ENCODE measurements around the gene PNMA8A. TPM values are rescaled to one million over a fixed set of nuclear protein-coding genes. Genes with fewer than 3 reads are reported as not detected.

PNMA8A gene
- total RNA-seq, 1 experiment from 2014 or later = not detected

GRCh38 chr19:46511237-46511636 is 39.9 kb upstream of the PNMA8A start:
- H4K20me1 ChIP-seq (ENCODE audit: insufficient read depth) = no peaks in the 10 kb centered on the region
- no peak overlapping the region for H3K9ac ChIP-seq (ENCODE audit: low read length)
- no peaks in the 10 kb centered on the region for H3K9me2 ChIP-seq (ENCODE audit: insufficient read depth)
- ATAC-seq = no peak
- no peak overlapping the region for H3K27ac ChIP-seq (ENCODE audit: low read depth, low read length)
- H3K9me3 ChIP-seq (ENCODE audit: control insufficient read depth in 1 of 2, insufficient read depth in 1 of 2, low read depth in 1 of 2, low read length in 2 of 2) = no peaks in the 10 kb centered on the region
- DNase-seq (ENCODE audit: low read depth, low spot score) = no peak
- no peaks in the 10 kb centered on the region for H3K79me2 ChIP-seq (ENCODE audit: insufficient read depth, low read length)
- POLR2A ChIA-PET = no interaction called here
- no peak overlapping the region for H3K4me2 ChIP-seq (ENCODE audit: low read length)
- H3K36me3 ChIP-seq (ENCODE audit: control insufficient read depth in 1 of 2, insufficient read depth in 2 of 2, low read length in 2 of 2) = no peaks in the 10 kb centered on the region
- CTCF ChIA-PET = interaction anchor here (1.1 to 3.7 kb wide), 3 partner anchors 111 to 230 kb away, joined by 4 to 18 read pairs (median 7); no protein-coding TSS in a partner anchor
- TF ChIP-seq, protein P1, sequence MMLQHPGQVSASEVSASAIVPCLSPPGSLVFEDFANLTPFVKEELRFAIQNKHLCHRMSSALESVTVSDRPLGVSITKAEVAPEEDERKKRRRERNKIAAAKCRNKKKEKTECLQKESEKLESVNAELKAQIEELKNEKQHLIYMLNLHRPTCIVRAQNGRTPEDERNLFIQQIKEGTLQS (IDR thresholded peaks at IDR 0.05) = no peak
- TF ChIP-seq, protein P2, sequence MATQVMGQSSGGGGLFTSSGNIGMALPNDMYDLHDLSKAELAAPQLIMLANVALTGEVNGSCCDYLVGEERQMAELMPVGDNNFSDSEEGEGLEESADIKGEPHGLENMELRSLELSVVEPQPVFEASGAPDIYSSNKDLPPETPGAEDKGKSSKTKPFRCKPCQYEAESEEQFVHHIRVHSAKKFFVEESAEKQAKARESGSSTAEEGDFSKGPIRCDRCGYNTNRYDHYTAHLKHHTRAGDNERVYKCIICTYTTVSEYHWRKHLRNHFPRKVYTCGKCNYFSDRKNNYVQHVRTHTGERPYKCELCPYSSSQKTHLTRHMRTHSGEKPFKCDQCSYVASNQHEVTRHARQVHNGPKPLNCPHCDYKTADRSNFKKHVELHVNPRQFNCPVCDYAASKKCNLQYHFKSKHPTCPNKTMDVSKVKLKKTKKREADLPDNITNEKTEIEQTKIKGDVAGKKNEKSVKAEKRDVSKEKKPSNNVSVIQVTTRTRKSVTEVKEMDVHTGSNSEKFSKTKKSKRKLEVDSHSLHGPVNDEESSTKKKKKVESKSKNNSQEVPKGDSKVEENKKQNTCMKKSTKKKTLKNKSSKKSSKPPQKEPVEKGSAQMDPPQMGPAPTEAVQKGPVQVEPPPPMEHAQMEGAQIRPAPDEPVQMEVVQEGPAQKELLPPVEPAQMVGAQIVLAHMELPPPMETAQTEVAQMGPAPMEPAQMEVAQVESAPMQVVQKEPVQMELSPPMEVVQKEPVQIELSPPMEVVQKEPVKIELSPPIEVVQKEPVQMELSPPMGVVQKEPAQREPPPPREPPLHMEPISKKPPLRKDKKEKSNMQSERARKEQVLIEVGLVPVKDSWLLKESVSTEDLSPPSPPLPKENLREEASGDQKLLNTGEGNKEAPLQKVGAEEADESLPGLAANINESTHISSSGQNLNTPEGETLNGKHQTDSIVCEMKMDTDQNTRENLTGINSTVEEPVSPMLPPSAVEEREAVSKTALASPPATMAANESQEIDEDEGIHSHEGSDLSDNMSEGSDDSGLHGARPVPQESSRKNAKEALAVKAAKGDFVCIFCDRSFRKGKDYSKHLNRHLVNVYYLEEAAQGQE (IDR thresholded peaks at IDR 0.05; ENCODE audit: low read depth) = no peak
- no peak for TF ChIP-seq POLR2A (IDR thresholded peaks at IDR 0.05; ENCODE audit: borderline replicate concordance, extremely low read depth, insufficient read depth, insufficient read length)
- TF ChIP-seq ZNF274 (IDR thresholded peaks at IDR 0.05; ENCODE audit: low read depth, low read length) = no peak
- no peak for TF ChIP-seq ELF1 (IDR thresholded peaks at IDR 0.05; ENCODE audit: borderline replicate concordance, low read depth)
- TF ChIP-seq CBX3 (IDR thresholded peaks at IDR 0.05; ENCODE audit: low read depth) = no peak
- TF ChIP-seq EGR1 (IDR thresholded peaks at IDR 0.05; ENCODE audit: low read depth) = no peak
- no peak for TF ChIP-seq EZH2 (IDR thresholded peaks at IDR 0.05)
- no peak for TF ChIP-seq MAX (IDR thresholded peaks at IDR 0.05)
- no peak for TF ChIP-seq TCF7L2 (IDR thresholded peaks at IDR 0.05; ENCODE audit: borderline replicate concordance, extremely low read depth, insufficient read depth, insufficient read length)
- TF ChIP-seq ZFX (IDR thresholded peaks at IDR 0.05) = no peak
- TF ChIP-seq, protein P3, sequence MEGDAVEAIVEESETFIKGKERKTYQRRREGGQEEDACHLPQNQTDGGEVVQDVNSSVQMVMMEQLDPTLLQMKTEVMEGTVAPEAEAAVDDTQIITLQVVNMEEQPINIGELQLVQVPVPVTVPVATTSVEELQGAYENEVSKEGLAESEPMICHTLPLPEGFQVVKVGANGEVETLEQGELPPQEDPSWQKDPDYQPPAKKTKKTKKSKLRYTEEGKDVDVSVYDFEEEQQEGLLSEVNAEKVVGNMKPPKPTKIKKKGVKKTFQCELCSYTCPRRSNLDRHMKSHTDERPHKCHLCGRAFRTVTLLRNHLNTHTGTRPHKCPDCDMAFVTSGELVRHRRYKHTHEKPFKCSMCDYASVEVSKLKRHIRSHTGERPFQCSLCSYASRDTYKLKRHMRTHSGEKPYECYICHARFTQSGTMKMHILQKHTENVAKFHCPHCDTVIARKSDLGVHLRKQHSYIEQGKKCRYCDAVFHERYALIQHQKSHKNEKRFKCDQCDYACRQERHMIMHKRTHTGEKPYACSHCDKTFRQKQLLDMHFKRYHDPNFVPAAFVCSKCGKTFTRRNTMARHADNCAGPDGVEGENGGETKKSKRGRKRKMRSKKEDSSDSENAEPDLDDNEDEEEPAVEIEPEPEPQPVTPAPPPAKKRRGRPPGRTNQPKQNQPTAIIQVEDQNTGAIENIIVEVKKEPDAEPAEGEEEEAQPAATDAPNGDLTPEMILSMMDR (IDR thresholded peaks at IDR 0.05 in 2 of 3, conservative IDR thresholded peaks at IDR 0.05 in 1 of 3; ENCODE audit: borderline replicate concordance in 1 of 3, insufficient read depth in 1 of 3, low read depth in 2 of 3, low read length in 2 of 3) = no peak
- no peak for TF ChIP-seq JUND (IDR thresholded peaks at IDR 0.05)
- no peak for TF ChIP-seq FOSL1 (IDR thresholded peaks at IDR 0.05; ENCODE audit: low read depth)
- peaks cover 0 to 10% of the 10 kb centered on the region in 2 experiments; a peak in 2 of 4 replicates for H3K4me1 ChIP-seq (ENCODE audit: control insufficient read depth in 1 of 2, insufficient read depth in 2 of 2, low read length in 2 of 2)
- no TSS peak for BruUV-seq (replicated peaks)
- no peak overlapping the region for H3K4me3 ChIP-seq (replicated peaks in 1 of 2; ENCODE audit: low read depth in 1 of 2, low read length in 2 of 2)
- RAD21 ChIA-PET (ENCODE audit: low non-redundant PET in 1 of 2, low total read pairs in 2 of 2, uncharacterized antibody in 2 of 2, unreplicated experiment in 2 of 2) = interaction anchor here in 1 of 2 experiments (0.6 kb wide), 1 partner anchor 110 kb away, joined by 4 read pairs; no protein-coding TSS in a partner anchor
- H2AFZ ChIP-seq (ENCODE audit: low read depth, low read length, poor library complexity, severe bottlenecking) = no peak overlapping the region
- no peaks in the 10 kb centered on the region for H3K27me3 ChIP-seq (ENCODE audit: insufficient read depth, low read length)
- intact Hi-C loops (cut with micrococcal nuclease) = loop anchor here (10.0 kb wide), 1 partner anchor 426 kb away; no protein-coding TSS in a partner anchor
